Esophagus squamous epithelium (tissue), 5 donors: ENCODE results near the gene VAV2. TPM values are rescaled to one million over a fixed set of nuclear protein-coding genes. Genes with fewer than 3 reads are reported as not detected.

Experiments used
- DNase-seq: peaks from one replicate; lab custom pipeline; 2025; lab: John Stamatoyannopoulos, UW
- H3K27ac ChIP-seq, 4 donors: fragments of 200-600 bp; sonication (generic); one replicate each; pipeline ENCODE4 v1.5.1; 2016 to 2019; ENCODE audit warnings: mild to moderate bottlenecking in 1 of 4
- H3K27me3 ChIP-seq, 4 donors: fragments of 200-600 bp; sonication (generic); 1 replicate in 3 of 4; 2 replicates in 1 of 4; pipeline versions ENCODE4 v1.5.1 to v1.6.0; 2017 to 2021; ENCODE audit warnings: antibody characterized with exemption in 1 of 4
- H3K36me3 ChIP-seq, 3 donors: fragments of 200-600 bp; sonication (generic); one replicate each; pipeline ENCODE4 v1.5.1; 2016 to 2019
- H3K4me1 ChIP-seq, 3 donors: fragments of 200-600 bp; sonication (generic); one replicate each; pipeline ENCODE4 v1.5.1; 2017 to 2019
- H3K4me3 ChIP-seq, 4 donors: fragments of 200-600 bp; sonication (generic); 1 replicate in 3 of 4; 2 replicates in 1 of 4; pipeline ENCODE4 v1.5.1; 2016 to 2019; ENCODE audit warnings: mild to moderate bottlenecking in 2 of 4, moderate library complexity in 1 of 4
- H3K9me3 ChIP-seq, 3 donors: fragments of 200-600 bp; sonication (generic); one replicate each; pipeline ENCODE4 v1.5.1; 2016 to 2019
- CTCF ChIP-seq, 6 experiments: fragments of 450-650 bp in 4 of 6; fragments of 200-600 bp in 2 of 6; sonication (generic) in 2 of 6; IDR thresholded peaks; one replicate each; pipeline ENCODE4 v1.5.1; 2016 to 2019; ENCODE audit warnings: antibody characterized with exemption in 6 of 6, mild to moderate bottlenecking in 4 of 6, moderate library complexity in 4 of 6
- POLR2A ChIP-seq, 4 donors: fragments of 450-650 bp; IDR thresholded peaks; one replicate each; pipeline ENCODE4 v1.6.1; 2017; ENCODE audit warnings: antibody characterized with exemption in 4 of 4, mild to moderate bottlenecking in 4 of 4, moderate library complexity in 3 of 4
- WGBS, 2 donors: methylation state at CpG; one replicate each; pipeline ENCODE4 v1.1.5; 2018; 5-methylcytosine and 5-hydroxymethylcytosine counted together
- intact Hi-C: fragments of 100-400 bp; cut with DNase I; formaldehyde crosslinking; loops from one replicate; pipeline ENCODE4 v1.15.0; 2022
- total RNA-seq, 4 donors: library from RNA; depleted of rRNA; stranded (reverse); fragments of >200 nt; gene quantifications; one replicate each; pipeline ENCODE4 v1.1.0, GENCODE V29; 2016
- donor health status: DM: yes; HTN: yes; CAD: no.

Gene VAV2
- total RNA-seq, 4 donors from 2014 or later, result 3.8 to 7.6 (median 5.7) TPM

- TF ChIP-seq POLR2A (IDR thresholded peaks at IDR 0.05), result no peak
- TF ChIP-seq CTCF (IDR thresholded peaks at IDR 0.05), result no peak
- Histone ChIP-seq H3K4me3 (no peak overlapping the region), H3K9me3 (no peaks in the 10 kb centered on the region), H3K27ac (peak overlapping the region in 2 of 4 donors; percentile 59 to 70), H3K4me1 (peaks cover 0 to 26% (median 0%) of the 10 kb centered on the region in 3 donors), H3K27me3 (no peaks in the 10 kb centered on the region), H3K36me3 (no peaks in the 10 kb centered on the region)
- DNase-seq, result no peak
- intact Hi-C loops, result no loop called here
- 67 to 73% methylated on average over 1 to 4 of the region's 7 CpGs for WGBS, 2 donors
These were observed 147.7 kb downstream of the VAV2 start for GRCh38 chr9:133844398-133844784.

- Histone ChIP-seq H3K9me3 (no peaks in the 10 kb centered on the region), H3K27ac (peak overlapping the region in 1 of 4 donors; percentile 59), H3K4me3 (no peak overlapping the region), H3K36me3 (no peaks in the 10 kb centered on the region), H3K27me3 (no peaks in the 10 kb centered on the region), H3K4me1 (peaks cover 0 to 26% (median 0%) of the 10 kb centered on the region in 3 donors)
- TF ChIP-seq POLR2A (IDR thresholded peaks at IDR 0.05), result no peak
- DNase-seq, result no peak
- 76 to 92% methylated on average over 17 to 19 of the region's 19 CpGs for WGBS, 2 donors
- intact Hi-C loops, result no loop called here
These were observed 148.2 kb downstream of the VAV2 start for GRCh38 chr9:133843751-133844397.

GRCh38 chr9:133843250-133843649 lies 148.9 kb downstream of the VAV2 start:
- intact Hi-C loops, result no loop called here
- no peaks in the 10 kb centered on the region for H3K27me3 ChIP-seq
- DNase-seq, result no peak
- H3K9me3 ChIP-seq, result no peaks in the 10 kb centered on the region
- TF ChIP-seq CTCF (IDR thresholded peaks at IDR 0.05), result no peak
- no peak for TF ChIP-seq POLR2A (IDR thresholded peaks at IDR 0.05)
- no peak overlapping the region for H3K4me3 ChIP-seq
- no peak overlapping the region for H3K27ac ChIP-seq
- no peaks in the 10 kb centered on the region for H3K36me3 ChIP-seq
- H3K4me1 ChIP-seq, result peaks cover 0 to 26% (median 0%) of the 10 kb centered on the region in 3 donors
- WGBS, 2 donors, result 98 to 100% methylated on average over 5 of the region's 5 CpGs

GRCh38 chr9:133842721-133843227 lies 149.3 kb downstream of the VAV2 start:
- intact Hi-C loops, result no loop called here
- 67 to 84% methylated on average over 3 to 18 of the region's 23 CpGs for WGBS, 2 donors
- TF ChIP-seq POLR2A (IDR thresholded peaks at IDR 0.05), result no peak
- TF ChIP-seq CTCF (IDR thresholded peaks at IDR 0.05), result no peak
- no peak overlapping the region for H3K4me3 ChIP-seq
- no peak overlapping the region for H3K27ac ChIP-seq
- no peaks in the 10 kb centered on the region for H3K36me3 ChIP-seq
- no peaks in the 10 kb centered on the region for H3K27me3 ChIP-seq
- H3K9me3 ChIP-seq, result no peaks in the 10 kb centered on the region
- peaks cover 0 to 26% (median 0%) of the 10 kb centered on the region in 3 donors for H3K4me1 ChIP-seq
- DNase-seq, result no peak

GRCh38 chr9:133842174-133842573 lies 149.9 kb downstream of the VAV2 start:
- no peak for TF ChIP-seq CTCF (IDR thresholded peaks at IDR 0.05)
- no peak for TF ChIP-seq POLR2A (IDR thresholded peaks at IDR 0.05)
- H3K9me3 ChIP-seq, result no peaks in the 10 kb centered on the region
- intact Hi-C loops, result no loop called here
- H3K4me3 ChIP-seq, result no peak overlapping the region
- H3K27ac ChIP-seq, result no peak overlapping the region
- H3K4me1 ChIP-seq, result peaks cover 0 to 26% (median 0%) of the 10 kb centered on the region in 3 donors
- no peaks in the 10 kb centered on the region for H3K36me3 ChIP-seq
- 71 to 82% methylated on average over 7 of the region's 17 CpGs for WGBS, 2 donors
- H3K27me3 ChIP-seq, result no peaks in the 10 kb centered on the region
- no peak for DNase-seq
